NCI-H2171 (cell line): Measurements from ENCODE around the gene PTPRG.

Source experiments
- DNase-seq: peaks from one replicate; lab custom pipeline; 2025; lab: John Stamatoyannopoulos, UW

PTPRG gene

DNA sequence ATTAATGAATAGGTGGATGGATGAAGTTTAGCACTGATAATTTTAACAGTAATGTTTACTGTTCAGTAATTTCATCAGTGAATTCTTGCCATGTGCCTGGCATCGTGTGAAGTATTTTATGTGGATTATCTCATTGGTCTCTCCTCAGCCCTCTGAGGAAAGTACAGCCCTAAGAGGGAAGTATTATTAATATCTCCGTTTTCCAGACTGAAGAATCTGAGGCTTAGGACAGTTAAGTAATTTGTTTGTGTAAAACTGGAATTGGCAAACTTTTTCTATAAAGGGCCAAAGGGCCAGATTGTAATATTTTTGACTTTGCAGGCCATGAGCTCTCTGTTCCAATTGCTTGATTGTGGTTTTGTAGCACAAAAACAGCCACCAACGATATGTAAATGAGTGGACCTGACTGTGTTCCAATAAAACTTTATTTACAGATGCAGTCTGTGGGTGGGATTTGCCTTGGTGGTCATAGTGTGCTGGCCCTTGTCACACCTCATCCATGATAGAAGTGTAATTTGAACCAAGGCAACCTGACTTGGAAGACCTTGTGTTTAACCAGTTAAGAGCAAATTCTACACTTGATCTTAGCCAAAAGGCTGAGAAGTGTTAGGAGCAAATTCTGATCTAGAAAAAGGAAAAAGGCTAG is 556.7 kb downstream of the PTPRG start:
- DNase-seq: no peak

DNA sequence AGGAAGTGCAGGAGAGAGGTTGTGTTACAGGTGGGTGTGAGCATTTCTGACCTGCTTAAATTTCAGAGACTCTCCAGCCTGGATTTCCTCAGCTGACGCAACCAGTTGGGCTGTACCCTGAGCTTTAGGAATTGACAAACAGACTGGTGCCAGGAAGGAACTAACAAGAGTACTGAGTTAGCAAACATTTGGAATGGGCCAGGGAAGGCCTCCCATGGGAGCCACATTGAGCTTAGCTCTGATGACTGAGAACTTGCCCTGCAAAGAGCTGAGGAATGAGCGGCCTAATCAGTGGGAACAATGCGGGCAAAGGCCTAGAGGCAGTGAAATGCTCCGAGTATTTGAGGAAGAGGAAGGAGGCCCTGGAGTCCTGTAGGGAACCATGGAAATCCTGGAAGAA is 557.8 kb downstream of the PTPRG start:
- no peak for DNase-seq

DNA sequence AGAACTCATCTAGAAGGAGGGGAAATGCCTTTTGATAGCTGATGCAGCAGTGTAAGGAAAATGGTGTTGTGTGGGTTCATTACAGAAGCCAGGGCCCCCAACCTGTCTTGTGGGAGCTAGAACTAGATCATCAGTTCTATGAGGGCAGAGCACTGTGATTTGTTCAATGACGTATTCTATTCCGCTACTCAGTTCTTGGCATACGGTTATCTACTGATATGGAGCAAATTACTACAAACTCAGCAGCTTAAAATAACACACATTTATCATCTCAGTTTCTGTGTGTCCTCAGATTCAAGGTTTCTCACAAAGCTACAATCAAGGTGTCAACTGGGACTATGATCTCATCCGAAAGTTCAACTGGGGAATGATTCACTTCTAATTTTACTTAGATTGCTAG is 561.4 kb downstream of the PTPRG start:
- DNase-seq: no peak

DNA sequence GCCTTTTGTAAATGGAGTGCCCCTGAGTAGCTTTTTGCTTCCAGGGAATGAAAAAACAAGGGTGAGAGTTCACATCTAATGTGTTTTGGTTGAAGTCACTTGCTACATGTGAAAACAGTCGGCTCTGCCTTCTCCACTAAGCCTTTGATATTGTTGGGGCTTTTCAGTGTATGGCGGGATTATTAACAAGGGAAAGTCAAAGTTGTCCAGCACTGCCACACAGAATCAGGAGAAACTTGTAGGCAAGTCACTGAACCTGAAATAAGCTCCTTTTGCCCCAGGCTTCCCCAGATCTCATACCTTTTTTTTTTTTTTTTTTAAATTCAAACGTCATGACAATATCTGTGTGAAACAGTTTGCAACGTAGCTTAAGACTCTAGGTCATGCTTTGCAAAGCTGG is 564.0 kb downstream of the PTPRG start:
- DNase-seq: no peak

- no peak for DNase-seq
These were observed 565.7 kb downstream of the PTPRG start for GRCh38 chr3:62127116-62127515.

DNA sequence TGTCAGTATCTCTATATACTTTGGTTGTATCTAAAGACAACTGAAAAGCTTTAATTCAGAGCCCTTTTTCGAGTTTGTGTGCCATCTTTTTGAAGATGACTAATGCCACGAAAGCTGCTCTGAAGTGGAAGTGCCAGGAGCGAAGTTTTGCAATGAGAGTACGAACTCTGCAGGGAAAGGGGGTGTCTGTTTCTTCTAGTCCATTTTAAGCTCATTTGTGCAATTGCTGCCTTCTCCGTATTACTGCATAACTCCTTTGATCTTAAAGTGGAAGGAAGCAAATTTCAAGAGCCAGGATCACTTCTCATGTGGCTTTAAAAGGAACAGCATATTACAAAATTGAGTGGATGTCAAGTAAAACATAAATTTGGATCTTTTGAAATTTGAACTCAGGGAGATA is 566.7 kb downstream of the PTPRG start:
- DNase-seq: no peak

GRCh38 chr3:62128681-62129080 is 567.3 kb downstream of the PTPRG start:
- DNase-seq: no peak

DNA sequence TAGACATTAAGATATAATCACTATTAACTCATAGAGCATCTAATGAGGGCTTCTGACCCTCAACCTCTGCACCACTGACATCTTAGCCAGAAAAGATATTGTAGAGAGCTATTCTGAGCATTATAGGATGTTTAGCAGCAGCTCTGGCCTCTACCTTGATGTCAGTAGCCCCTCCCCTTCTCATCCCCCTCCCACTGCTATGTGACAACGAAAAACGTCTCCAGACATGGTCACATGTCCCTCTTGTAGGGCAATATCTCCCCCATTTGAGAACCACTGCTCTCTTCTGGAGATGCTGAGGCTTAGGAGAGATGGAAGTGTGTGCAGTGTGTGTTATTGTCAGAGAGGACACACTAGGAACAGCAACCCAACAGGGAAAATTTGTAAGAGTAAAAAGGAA is 569.7 kb downstream of the PTPRG start:
- no peak for DNase-seq

DNA sequence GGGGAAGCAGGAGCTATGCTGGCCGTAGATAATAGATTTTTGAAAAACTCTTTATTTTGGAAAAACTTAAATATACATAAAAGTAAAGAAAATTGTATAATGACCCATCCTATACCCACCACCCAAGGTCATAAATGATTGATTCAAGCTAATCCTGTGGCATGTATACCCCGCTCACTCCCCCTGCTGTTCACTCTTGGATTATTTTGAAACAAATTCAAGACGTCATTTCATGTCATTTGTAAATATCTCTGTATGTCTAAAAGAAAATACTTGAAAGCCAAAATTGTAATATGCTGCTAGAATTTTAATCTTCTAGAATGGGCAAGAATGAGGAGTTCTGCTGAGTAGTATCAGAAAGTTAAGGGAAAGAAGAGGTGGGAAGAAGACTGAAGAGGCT is 570.2 kb downstream of the PTPRG start:
- DNase-seq: no peak

DNA sequence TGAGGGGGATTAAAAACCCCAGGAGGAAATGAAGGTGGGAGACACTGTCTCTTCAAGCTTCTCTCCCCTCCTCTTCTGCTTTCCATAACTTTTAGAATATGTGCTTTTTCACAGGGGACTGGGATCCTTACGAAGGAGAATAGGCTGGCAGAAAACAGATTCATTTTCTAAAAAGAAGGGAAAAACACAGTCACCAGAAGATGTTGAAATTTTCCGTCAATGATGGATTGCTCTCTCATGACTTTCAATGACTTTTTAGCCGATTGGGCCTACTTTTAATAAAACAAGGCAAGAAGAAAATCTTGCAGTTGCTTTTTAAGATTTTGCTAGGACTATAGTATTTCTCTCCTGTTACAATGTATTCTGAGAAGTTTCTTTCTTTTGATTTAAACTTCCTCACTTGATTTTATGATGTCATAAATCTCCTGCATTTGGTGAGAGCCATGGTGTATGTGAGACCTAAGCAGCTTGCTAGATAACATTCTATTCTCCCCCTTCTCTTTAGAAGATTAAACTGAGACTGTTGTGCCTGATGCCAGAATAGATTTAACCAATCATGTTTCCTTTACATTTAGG is 570.7 kb downstream of the PTPRG start:
- no peak for DNase-seq

DNA sequence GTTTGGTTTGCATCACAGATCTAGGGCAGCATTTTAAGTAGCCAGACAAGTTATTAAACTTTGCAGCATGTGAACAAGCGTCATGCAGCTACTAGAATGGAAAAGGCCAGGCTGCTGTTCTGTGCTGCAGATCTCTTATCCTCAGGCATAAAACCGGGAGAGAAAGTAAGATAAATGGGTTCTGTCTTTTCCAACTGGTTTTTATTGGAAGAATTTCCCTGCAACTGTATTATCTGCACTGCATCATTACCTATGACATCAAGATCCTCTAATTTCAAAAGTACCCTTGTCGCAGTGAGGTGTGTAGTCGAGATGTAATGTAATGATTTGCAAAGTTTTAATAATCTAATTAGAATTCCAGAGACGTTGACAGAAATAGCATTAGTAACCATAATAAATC is 571.6 kb downstream of the PTPRG start:
- DNase-seq: no peak

- no peak for DNase-seq
These were observed 572.7 kb downstream of the PTPRG start for GRCh38 chr3:62134061-62134496.

- DNase-seq: no peak
These were observed 574.4 kb downstream of the PTPRG start for GRCh38 chr3:62135741-62136140.

- DNase-seq: no peak
These were observed 578.6 kb downstream of the PTPRG start for GRCh38 chr3:62139957-62140356.

GRCh38 chr3:62142331-62143085 is 581.1 kb downstream of the PTPRG start:
- no peak for DNase-seq

GRCh38 chr3:62143843-62144450 is 582.6 kb downstream of the PTPRG start:
- DNase-seq: no peak

- no peak for DNase-seq
These were observed 583.1 kb downstream of the PTPRG start for GRCh38 chr3:62144482-62144881.

GRCh38 chr3:62145086-62145757 is 583.9 kb downstream of the PTPRG start:
- no peak for DNase-seq

DNA sequence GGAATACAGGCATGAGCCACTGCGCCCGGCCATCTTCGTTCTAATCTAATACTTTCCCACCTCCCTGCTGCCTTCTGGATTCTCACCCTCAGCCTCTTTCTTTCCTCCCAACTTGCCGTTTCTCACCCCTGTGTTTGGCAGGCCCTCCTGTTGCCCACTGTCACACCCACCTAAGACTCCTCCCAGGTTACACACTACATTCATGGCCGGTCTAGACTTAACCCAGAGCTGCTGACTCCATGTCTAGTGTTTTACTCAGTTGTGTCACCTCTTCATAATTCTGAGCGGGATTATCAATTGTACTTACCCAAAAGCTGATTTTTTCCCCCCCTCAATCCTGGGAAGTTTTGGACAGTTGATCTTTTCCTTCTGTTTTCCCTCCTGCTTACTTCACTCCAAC is 588.2 kb downstream of the PTPRG start:
- no peak for DNase-seq

DNA sequence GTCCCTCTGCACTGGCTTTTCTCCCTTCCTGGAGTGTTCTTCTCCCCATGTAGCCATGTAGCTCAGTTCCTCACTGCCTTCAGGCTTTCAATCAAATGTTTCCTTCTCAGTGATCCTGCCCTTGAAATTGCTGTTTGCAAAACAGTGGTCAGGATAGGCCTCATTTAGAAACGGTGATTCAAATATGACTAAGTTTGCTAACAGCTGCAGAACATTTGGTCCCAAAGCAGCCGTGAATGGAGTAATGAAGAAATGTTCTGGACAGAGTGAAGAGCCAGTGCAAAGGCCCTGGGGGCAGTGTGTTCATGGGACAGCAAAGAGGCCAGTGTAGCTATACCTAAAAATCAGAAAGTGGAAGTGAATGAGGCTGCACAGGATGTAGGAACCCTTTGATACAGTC is 588.6 kb downstream of the PTPRG start:
- no peak for DNase-seq

GRCh38 chr3:62151591-62151990 is 590.2 kb downstream of the PTPRG start:
- no peak for DNase-seq

DNA sequence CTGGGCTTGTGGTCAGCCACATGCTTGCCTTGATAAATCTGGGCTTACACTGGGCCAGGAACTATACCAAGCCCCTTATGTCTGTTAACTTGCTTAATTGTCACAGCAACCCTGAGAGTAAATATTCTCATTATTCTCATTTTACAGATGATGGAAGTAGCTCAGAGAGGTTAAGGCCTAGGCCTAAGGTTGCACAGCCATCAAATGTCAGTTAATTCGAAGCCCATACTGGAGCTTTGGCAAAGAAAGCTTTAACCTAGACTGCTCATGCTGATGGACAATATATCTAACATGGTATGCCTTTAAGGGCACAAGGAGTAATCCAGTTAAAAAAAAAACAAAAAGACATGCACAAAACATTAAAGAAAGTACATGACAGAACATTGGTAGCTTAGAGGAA is 591.9 kb downstream of the PTPRG start:
- DNase-seq: no peak
